ENCODE data around the gene NATD1.

Gene NATD1

DNA sequence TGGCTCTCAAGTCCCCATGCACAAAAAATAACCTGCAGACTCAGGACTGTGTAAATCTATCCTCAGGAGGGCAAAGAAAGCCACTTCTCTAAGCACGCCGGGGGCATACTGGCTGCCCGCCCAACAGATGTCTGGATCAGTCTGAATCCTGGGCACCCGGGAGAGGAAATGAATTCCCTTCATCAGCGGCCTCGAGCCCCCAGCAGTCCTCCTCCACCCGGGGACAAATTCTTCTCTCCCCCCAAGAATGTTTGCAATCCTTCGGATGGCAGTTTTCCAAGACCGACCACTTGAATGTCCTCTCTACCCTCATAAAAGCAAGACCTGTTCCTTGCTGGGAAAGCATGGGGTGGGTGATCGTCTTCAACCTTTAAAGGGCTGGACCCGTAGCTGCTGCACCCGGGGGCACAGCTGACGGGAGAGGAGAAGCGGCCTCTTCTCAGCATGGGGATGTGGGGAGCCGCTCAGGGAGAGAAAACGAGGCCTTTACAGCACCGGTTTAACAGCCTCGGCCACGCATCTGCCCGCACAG is 21.9 kb upstream of the NATD1 start:
- no peak for DNase-seq

DNA sequence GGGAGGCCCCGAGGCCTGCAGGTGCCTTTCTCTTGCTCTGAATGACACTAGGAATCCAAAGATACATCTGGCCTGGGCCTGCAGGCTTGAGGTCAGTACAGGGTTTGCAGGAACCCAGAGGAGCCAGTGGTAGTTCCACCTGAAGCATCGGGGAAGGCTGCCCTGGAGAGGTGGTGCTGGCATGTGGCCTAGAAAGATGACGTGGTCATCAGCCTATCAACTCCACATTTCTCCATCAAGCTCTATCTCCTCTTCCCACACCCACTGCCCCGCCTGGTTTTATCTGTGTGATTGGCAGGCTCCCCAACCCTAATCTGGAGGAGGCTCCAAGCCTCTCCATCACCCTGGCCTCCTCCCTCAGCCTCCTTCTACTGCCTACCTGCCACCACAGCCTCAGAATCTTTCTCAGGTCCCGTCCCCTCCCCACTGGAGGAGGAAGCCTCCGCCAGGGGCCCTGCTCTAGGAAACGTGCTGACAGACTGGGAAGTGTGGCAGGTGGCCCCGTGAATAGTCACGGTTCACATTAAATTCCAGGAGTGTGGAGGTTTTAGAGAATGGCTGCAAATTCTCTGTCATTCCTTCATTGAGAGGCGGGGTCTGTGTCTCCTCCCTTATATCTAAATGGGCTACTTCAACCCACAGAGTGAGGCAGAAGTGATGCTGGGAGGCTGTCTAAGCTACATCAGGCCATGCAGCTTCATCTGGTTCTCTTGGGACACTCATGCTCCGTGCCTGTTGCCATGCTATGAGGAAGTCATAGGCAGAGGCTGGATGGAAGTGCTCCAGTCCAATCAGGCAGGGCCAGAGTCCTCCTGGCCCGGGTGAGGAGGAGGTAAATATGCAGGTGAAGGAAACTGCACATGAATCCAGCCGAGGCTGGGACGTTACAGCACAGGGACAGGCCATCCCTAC is 19.9 kb upstream of the NATD1 start:
- DNase-seq = no peak

DNA sequence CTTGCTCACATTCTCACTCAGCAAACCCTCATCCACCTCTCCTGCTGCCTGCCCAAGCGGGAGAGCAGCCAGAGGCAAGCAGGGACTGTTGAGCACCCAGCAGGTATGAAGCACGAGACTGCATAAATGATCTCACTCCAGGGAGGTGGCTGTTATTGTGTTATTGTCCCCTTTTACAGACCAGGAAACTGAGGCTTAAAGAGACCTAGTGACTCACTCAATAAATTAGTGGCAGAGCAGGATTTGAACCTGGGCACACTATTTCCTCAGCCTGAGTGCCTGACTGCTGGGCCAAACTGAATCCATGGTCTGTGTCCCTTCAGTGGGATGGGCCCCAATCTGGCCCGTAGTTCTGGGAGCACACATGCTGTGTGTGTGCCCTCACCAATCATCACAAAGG is 19.0 kb upstream of the NATD1 start:
- no peak for DNase-seq

DNA sequence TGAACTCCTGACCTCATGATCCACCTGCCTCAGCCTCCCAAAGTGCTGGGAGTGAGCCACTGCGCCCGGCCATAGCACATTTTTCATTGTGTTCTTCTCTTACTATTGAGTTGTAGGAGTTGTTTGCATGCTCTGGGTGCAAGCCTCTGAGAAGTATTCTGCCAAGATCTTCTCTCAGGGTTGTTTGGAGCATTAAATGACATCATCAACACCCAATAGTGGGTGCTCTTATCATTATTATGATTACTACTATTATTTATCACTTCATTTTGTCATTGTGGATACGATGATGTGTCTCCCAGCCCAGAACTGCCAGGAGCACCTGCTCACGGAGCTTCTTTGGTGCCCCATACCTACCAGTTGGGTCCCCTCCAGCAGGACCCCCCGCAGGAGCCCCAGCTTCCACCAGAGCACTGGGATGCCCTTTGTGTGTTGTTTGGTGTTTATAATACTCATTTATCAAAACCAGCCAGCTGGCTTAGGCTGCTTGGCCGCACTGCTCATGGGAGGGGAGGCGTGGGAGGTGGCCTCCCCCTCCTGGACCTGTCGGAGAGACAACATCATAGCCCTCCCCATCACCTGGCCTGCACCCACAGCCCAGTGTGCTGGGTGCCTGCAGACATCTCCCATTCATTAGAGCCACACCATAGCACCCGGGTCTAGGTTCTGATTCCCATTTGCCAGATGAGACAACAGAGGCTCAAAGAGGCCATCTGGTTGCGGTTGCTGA is 18.4 kb upstream of the NATD1 start:
- no peak for DNase-seq

DNA sequence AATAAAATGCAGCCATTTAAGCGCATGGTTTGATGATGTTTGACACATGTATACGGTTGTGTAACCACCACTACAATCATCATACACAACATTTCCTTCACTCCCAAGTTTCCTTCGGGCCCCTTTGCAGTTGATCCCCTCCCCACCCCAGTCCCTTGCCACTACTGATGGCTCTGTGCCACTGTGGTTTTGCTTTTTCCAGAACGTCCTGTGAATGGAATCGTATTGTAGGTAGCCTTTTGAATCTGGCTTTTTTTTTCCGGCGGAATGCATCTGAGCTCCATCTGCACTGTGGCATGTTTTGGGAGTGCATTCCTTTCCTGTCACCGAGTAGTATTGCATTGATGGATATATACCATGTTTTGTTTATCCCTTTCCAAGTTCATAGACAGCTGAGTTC is 16.2 kb upstream of the NATD1 start:
- DNase-seq = no peak

DNA sequence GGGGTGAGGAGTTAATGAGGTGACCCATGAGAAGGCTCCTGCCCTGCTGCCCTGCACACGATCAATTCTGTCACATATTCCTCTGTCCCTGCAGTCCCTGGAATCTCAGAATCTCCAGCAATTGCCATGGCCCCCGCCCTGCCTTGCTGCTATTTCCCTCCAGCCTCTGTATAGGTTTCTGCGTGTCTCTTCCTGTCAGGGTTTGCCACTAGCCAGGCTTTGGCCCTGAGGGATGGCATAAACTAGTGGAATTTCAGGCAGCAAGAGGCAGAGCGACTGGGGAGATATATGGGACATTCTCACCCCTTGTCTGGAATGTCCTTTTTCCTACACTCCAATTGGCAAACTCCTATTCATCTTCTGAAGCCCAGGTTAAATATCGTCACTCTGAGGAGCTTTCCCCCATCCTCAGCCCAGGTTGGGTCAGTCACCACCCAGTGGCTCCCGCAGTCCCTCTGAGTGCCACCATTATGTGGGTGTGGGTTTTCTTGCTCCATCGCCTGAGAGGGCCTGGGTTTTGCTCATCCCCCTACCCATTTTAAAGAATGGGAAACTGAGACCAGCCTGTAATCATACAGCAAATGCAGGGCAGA is 15.5 kb upstream of the NATD1 start:
- no peak for DNase-seq

DNA sequence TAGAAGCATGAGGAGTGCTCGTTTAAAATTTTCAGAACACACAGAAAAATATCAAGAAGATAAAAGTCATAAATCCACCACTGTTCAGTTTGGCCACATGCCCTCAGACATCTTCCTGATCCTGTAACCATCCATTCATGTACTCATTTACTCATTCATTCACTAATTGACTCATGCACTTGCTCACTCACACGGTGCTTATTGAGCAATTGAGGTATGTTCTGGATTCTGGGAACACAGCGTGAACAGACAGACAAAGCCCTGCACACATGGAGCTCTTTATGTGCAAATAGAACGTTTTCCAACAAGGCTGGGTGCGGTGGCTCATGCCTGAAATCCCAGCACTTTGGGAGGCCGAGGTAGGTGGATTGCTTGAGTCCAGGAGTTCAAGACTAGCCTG is 10.2 kb upstream of the NATD1 start:
- DNase-seq = no peak

DNA sequence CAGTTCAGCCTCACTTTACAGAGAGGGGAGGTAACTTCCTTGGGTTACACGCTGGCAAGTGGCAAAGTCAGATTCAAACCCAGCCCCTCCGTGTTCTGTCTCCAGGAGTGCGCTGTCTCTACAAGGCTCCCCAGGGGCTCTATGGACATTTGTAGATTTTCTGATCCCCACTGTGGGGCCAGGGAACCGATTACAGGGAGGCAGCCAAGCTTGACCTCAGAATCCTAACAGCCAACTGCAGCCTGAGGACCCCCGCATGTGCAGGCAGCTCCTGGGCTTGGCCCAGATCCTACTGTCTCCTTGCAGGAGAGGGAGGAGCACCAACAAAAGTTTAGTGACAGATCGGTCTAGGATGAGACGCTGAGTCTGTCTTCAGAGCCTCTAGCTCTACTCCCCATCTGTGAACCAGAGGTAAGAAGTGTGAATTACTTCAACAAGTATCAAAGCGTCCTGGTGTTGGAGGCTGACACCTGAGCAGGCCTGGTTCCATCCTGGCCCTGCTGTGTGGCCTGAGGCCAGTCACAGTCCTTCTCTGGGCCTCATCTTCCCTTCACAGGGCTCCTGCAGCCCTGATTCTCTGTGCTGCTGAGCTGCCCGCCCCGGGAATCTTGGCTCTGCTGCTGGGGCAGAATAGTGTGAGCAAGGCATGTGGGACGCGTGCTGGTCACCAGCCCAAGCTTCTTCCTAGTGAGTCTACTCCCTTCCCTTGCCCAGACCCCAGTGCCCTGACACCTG is 9.2 kb upstream of the NATD1 start:
- no peak for DNase-seq

DNA sequence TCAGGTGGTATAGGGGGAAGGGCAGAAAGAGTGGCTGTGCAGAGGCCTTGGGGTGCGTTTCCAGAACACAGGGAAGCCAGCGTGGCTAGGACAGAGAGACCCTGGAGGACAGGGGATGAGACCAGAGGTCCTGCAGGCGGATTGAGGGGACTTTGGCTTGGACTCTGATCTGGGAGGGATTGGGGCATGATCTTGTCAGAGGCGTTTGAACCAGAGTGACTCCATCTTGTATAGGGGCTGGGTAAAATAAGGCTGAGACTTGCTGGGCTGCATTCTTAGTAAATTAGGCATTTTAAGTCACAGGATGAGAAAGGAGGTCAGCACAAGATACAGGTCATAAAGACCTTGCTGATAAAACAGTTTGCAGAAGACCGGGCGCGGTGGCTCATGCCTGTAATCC is 5.4 kb upstream of the NATD1 start:
- DNase-seq = no peak

DNA sequence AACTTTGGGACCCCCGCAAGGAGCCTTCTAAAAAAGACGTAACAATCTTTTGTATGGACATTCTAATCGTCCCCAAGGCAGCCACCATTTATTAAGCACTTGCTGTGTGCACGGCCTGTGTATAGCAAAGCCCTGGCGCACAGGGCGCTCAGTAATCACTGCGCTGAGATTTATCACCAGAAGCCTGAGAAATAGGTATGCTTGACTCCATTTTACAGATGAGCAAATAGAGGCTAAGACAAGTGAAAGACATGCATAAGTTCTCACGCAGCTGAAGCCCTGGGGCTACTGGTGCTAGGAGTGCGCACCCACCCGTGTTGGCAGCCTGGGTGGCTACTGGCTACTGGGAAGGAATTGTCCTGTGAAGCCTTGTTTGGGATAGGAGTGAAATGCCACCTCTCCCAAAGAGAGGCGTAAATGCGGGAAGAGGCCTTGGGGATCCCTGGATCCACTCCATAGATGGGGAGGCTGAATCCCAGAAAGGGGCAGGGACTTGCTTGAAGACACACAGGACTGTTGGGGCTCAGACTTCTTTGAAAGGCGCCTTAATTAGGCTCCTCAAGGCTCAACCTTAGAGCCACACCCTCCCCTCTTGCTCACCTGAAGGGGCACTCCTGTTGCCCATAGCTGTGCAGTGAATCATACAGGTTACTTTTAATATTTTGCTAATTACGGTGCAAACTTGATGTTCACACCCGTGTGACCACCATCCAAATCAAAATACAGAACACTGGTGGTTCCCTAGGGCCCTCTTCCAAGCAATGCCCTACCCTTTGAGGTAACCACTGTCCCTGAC is 634 bp upstream of the NATD1 start:
- no peak for DNase-seq

DNA sequence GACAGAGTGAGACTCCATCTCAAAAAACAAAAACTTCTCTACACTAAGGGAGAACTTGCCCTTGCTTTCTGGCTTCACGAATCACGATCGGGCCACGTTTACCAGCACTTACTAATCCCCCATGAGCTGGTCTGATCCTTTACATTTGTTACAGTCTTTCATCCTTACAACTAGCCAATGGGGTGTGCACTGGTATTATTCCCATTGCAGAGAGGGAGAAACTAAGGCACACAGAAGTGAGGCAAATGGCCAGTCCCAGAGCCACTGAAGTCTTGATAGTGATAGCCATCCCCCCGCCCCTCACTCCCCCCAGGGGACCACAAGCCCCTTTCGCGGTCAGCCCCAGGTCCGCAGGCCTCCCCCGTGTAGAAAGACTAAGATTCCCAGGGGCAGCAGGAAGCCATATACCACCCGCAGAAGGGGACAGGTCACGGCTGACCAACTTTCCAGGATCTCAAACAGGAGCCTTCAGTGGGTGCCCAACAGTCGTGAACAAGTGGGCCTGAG is 868 bp downstream of the NATD1 start:
- DNase-seq = no peak

DNA sequence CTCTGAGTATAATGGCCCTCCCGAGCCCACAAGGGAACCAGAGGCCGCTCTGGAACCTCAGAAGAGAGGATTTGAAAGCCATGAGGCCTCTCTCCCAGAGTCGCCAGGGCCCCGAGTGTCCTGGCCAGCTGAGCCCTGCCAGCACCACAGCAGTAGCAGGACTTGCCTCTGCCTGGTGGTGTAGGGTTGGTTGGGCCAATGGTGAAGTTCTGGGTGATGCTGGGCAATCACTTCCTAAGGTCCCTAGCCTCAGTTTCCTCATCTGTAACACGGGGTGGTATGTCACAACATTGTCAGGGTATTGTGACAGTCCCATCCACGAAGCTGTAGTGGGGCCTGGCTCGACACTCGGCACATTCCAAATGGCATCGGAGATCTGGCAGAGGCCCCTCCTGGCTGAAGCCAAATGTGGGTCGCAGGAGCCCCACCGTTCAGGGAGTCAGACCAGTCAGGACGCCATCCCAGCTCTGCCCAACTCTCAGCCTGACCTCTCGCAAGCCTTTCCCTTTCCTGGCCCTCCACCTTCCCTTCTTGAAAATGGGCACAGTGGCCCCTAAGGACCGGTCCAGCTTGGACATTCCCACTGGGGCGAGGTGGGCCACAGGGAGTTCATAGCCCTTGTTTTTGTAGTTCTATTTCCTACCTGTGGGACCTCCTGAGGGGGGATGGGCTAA is 1.7 kb downstream of the NATD1 start:
- no peak for DNase-seq

DNA sequence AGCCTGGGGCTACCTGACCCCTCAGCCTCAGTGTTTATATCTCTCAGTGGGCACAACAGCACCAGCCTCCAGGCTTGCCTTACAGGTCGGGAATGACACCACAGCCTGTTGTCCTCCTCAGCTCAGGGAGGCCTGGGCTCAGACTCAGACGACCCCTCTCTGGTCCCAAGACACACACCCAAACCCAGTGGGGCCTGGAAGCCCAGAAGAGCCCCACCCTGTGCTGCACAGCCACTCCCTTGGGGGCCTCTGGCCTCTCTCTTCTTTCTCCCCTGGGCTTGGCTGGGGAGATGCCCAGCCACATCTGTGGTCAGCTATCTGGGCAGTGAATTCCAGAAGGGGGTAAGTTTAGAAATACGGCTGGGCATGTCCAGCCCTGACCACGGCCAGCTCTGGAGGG is 2.4 kb downstream of the NATD1 start:
- DNase-seq = no peak

DNA sequence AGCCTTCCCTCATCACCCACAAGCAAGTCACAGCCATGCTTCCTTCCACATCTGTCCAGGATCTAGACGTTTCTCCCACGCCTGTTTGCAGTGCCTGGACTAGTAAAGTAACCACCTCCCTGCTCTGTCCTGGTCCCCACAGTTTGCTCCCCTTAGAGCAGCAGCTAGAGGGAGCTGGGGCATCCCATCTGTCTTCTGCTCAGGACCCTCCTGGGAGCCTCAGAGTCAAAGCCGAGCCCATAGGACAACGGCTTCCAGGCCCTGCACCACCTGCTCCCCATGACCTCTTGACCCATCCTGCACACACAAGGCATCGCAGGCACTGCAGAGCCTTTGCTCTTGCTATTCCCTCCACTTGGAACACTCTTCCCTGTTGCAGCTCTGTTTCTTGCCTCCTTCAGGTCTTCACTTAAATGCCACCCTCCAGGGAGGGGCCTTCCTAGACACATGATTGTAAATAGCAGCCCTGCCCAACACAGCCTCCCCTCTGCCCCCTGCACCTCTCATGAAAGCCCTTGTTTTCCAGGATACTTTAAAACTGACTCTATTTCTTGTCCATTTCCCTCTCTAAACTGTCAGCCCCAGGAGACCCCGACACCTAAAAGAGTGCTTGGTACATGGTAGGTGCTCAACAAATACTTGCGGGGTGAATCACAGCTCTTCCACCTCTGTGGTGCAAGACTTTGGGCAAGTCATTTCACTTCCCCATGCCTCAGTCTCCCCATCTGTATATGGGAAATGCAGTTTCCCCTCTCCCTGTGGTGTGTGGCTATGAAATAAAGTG is 3.1 kb downstream of the NATD1 start:
- DNase-seq = no peak

DNA sequence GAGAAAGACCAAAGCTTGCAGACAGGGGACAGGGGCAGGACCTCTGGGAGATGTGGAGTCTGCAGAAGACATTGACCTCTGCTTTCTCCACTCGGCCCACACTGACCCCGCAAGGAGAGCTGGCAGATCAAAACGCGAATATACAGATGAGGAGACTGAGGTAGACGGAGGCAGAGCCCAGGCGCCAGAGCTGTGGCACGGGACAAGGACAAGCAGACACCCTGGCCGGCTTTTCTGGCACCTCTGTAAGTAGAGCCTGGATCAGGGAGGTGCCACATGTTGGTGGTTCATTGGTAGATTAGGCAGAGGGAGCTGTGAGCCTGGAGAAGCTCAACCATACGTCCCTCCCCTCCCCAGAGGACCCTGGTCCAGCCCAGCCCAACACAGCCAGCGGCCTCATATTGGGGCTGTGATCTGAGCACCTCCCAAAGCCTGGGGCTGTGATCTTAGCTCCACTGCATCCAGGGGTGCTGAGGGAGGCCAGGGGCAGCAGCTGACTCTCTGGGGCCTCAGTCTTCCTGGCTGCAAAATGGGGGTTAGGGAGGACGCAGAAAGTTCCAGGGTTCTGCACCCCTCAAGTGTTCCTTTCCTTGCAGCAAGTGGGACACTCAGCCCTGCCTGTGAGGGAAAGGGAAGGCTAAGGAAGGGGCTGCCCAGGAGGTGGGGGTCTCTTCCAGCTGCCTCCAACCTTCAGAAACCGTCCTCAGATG is 4.0 kb downstream of the NATD1 start:
- no peak for DNase-seq

DNA sequence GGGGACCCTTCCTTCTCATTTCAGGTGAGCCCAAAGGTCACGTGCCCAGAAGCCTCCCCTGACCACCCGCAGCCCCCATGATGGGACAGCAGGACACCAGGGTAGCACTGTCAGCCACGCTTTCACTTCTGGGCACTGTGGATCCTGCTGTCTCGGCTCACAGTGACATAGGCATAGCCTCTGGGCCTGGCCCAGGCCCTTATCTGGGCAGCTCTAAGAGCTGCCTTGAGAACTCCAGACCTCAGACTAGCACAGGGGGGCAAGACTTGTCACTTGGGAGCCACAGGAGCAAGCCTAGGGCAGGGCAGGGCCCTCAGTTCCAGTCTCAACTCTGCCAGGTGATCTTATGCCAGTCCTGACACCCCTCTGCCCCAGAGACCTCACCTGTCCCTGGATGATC is 4.7 kb downstream of the NATD1 start:
- no peak for DNase-seq

DNA sequence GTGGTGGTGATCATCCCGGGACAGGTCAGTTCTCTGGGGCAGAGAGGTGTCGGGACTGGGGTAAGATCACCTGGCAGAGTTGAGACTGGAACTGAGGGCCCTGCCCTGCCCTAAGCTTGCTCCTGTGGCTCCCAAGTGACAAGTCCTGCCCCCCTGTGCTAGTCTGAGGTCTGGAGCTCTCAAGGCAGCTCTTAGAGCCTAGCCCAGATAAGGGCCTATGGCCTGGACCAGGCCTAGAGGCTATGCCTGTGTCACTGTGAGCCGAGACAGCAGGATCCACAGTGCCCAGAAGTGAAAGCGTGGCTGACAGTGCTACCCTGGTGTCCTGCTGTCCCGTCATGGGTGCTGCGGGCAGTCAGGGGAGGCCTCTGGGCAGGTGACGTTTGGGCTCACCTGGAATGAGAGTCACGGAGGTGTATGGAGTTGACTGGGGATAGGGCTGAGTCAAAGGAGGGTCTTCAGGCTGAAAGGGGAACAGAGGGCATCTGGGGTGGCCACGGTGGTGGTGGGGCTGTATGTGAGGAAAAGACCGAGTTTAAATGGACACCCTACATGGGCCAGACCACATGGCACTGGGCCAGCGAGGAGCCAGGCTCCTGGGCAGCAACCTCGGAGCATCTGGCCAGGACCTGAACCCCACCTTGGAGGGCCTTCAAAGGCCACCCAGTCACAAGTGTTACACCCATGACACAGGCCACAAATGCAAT is 5.5 kb downstream of the NATD1 start:
- DNase-seq = no peak

DNA sequence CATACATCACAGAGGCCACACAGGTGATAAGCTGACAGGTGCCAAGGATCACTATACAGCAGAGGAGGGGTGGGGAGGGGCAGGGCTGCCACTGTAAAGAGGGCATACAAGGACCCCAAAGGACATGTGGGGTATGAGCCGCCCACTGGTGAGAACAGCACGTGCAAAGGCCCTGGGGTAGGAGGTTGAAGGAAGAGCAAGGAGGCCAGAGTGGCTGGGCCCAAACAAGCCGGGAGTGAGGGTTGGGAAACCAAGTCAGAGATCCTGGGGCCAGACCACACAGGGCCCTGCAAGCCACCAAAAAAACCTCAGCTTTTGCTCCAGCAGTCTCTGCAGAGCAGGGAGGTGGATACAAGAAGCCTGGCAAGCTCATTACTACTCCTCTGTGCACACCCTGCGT is 6.5 kb downstream of the NATD1 start:
- no peak for DNase-seq

DNA sequence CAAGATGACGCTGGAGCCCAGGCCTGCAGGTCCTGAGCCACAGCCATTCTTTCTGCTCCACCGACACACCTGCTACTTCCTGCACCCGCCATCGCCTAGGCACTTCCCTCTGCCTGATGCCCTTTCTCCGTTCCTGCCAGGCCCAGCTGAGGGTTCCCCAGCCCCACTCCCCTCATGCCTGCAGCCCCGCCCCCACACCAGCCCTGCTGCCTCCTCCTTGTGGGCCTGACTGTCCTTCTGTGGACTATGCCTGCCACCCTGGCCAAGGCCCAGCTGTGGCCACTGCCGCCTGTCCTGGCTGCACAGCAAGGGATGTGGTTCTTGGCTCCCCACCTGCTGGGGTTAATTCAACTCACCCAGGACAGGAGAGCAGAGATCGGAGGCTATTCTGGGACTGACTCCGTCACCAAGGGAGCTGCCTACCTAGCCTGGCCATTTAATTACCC is 7.5 kb downstream of the NATD1 start:
- DNase-seq = no peak
